Measurements from ENCODE around the gene NUDT13. TPM values are rescaled to one million over a fixed set of nuclear protein-coding genes. Genes with fewer than 3 reads are reported as not detected.

Gene NUDT13
- 0.91 and 2.5 TPM in 2 replicates for total RNA-seq

DNA sequence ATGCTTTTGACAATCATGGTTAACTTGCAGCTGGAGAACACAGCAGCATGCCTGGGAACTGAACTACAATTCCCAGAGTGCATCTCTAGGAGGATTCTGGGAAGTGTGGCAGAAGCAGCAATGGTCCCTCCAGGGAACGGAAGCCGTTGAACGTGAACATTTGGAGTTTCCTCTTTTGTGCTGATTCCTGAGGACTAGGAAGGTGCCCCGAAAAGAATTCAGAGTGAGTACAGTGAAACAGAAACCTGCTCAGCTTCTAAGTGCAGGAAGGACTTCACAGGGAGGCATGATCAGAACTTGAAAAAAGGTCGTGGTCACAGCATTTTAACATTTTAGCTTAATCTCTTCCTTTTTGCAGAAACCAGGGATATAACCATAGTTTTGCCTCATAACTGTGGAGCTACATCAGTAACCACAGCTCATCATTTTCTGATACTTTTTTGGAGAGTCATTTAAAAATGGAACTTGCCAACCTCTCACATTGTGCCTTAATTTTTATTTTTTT is at the start of gene NUDT13:
TSS of gene NUDT13 (plus strand) at position 111 of the 505 bp plus-strand sequence. CDS start 3,911 bp downstream, outside the sequence.

GRCh38 chr10:73096449-73097304 is 13.6 kb upstream of the NUDT13 start, which contains the start of gene P4HA1:
TSS of gene P4HA1 (minus strand) at chr10:73096866. CDS start at chr10:73074883, 21,983 bp downstream.

DNA sequence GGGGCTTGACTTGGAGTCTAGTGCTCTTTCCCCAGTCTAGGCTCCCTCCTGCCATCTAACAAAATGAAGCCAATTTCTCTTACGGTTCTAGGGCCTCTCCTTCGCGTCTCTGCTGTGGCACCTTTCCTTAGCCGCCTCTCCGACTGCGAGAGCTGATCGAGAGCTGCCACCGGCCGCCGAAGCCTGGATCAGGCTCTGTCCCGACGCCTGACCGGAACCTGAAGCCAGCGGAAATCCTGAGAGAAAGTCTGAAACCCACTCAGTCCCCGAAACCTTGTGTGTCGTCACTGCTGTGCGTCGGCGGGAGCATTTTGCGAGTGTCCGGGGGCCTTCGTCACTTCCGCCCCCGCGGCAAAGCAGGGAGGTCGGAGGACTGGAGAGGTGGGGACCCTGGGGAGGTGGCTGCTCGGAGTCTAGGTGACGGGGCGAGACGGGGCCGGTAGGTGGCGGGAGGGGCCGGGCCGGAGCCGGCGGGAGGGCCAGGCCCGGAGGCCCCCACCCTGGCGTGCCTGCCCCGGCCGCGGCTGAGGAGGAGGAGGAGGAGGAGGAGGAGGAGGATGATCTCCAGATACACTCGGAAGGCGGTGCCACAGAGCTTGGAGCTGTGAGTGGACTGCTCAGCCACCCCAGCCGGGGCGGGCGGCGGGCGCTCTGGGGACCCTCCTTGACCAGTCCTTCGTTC is 57.7 kb downstream of the NUDT13 start, which contains the start of the genes ECD and FAM149B1:
TSS of gene ECD (minus strand) at position 226 of the 682 bp plus-strand sequence. CDS start 4,071 bp downstream, outside the sequence.
TSS of gene FAM149B1 (plus strand) at position 337 of the 682 bp plus-strand sequence. CDS start at position 558, 221 bp downstream.

Other genes starting within 250 kb of the NUDT13 start
- gene OIT3, start 216.7 kb upstream of the NUDT13 start, total RNA-seq: not detected in 2 replicates
- gene PLA2G12B, start 155.6 kb upstream of the NUDT13 start, total RNA-seq: not detected in 2 replicates
- 37.3 and 54.7 TPM in 2 replicates for gene P4HA1, start 13.6 kb upstream of the NUDT13 start, total RNA-seq
- 27.9 and 32.3 TPM in 2 replicates for gene ECD, start 57.6 kb downstream of the NUDT13 start, total RNA-seq
- gene FAM149B1, start 57.7 kb downstream of the NUDT13 start, total RNA-seq: 5.1 and 13.4 TPM in 2 replicates
- gene DNAJC9, start 136.8 kb downstream of the NUDT13 start, total RNA-seq: 24.2 and 49.7 TPM in 2 replicates
- gene MRPS16, start 142.2 kb downstream of the NUDT13 start, total RNA-seq: 53.8 and 62.9 TPM in 2 replicates
- gene CFAP70, start 248.4 kb downstream of the NUDT13 start, total RNA-seq: 0.46 and 0.55 TPM in 2 replicates